GM19452 (cell line): ENCODE results near the gene LPCAT2.
"Not testable (repeated sequence)": the region's sequence is repeated elsewhere in the genome, so short reads cannot be mapped to it uniquely, and the experiment has no call there.

Experiments
- ATAC-seq: cut with Tn5 transposase; IDR thresholded peaks from one replicate; pipeline ENCODE4 v1.9.1; 2021; ENCODE audit not compliant: unreplicated experiment

LPCAT2 gene

DNA sequence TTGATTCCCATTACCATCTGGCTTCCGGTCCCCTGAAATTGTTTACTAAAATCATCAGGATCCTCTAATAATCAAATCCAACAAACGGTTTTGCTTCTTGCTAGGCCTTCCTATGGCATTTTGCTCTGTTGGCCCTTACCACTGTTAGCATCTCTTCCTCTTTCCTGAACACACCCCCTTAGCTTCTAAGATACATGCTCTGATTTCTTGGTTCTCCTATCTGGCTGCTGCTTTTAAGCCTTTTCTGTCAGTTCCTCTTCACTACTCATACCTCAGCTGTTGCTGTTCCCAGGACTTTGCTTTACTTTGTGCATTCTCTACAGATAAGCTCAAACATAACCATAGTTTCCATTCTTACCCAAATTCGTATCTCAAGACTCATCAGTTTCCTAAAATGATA lies 69.0 kb downstream of the LPCAT2 start:
- ATAC-seq, result no peak

DNA sequence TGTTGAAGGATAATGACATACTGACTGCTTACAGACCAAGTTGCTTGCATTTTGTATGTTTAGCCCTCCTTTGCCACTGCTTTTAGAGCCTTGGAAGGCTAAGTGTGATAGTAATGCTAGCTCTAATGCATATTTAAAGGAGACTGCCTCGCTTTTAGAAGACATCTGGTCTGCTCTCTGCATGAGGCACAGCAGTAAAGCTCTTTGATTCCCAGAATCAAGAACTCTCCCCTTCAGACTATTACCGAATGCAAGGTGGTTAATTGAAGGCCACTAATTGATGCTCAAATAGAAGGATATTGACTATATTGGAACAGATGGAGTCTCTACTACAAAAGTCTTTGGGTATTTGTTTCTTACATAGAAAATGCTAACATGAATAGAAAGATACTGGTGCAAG lies 76.8 kb downstream of the LPCAT2 start:
- no peak for ATAC-seq

DNA sequence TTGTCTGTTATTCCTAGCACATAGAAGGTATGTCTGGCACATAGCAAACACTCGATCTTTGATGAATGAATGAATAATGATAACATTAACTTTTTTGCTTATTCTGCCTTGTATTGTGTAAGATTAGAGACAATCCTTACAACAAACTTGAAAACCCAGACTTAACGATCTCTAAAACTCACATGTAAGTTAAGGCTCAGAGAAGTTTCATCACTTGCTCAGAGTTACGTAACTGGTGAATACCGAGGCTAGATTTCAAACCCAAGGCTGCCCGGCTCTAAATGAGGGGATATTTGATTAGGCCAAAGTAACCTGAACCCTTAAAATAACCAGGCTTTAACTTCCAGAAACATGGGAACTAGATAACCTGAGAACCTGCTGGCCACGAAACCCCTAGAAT lies 79.9 kb downstream of the LPCAT2 start:
- ATAC-seq, result no peak

- no peak for ATAC-seq
Observed at GRCh38 chr16:55592306-55592705, 83.4 kb downstream of the LPCAT2 start.

DNA sequence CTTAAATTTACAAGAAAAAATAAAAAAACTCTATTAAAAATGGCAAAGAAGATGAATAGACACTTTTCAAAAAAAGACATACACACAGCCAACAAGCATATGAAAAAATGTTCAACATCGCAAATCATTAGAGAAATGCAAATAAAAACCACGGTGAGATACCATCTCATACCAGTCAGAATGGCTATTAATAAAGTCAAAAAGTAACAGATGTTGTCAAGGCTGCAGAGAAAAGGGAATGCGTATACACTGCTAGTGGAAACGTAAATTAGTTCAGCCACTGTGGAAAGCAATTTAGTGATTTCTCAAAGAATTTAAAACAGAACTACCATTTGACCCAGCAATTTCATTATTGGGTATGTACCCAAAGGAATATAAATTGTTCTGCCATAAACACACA lies 89.1 kb downstream of the LPCAT2 start:
- no peak for ATAC-seq

GRCh38 chr16:55605754-55606336 lies 97.0 kb downstream of the LPCAT2 start:
- no peak for ATAC-seq

DNA sequence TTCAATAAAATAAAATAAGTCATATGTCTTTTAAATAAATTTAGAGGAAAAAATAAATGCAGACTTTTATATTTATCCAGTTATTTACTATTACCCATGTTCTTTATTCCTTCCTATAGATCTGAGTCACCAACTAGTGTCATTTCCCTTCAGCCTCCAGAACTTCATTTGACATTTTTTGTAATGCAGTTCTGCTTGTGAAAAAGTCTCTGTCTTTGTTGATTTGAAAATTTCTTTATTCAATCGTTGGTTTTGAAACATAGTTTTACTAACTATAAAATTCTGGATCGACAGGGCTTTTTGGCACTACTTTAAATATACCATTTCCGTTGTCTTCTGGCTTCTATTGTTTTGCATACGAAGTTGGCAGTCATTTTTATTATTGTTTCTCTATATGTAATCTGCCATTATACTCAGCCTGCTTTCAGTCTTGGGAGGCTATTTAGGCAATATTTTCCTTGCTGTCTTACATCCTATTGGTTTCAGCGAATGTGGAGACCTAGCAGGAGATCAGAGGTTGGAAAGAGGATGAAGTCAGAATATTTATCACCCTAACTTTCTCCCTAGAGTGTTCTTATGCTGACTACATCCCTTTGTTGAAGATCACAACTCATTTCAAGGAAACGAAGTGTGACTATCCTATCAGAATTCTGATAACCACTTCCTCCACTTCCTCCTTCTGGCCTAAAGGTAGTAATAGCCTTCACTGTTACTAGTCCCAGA lies 104.9 kb downstream of the LPCAT2 start:
- no peak for ATAC-seq

DNA sequence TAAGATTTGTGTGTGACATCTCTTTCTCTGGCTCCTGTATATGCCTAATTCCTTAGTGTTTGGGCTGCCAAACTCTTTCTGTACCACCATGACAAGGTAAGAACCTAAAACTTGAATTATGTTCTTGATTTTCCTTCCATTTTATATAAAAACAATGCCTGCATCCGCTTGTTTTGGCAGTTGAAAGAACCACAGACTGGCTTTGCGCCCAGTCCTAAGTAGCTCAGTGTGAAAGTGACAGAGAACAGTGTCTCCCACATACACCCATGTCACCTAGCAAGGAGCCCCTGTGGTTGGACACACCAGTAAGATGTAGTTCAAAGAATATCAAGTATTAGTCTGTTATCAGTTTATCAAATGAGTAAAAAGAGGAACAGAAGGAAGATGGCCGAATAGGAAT lies 106.2 kb downstream of the LPCAT2 start:
- ATAC-seq, result no peak

GRCh38 chr16:55615670-55616069 lies 106.8 kb downstream of the LPCAT2 start:
- ATAC-seq, result not testable (repeated sequence)

GRCh38 chr16:55621771-55622170 lies 112.9 kb downstream of the LPCAT2 start:
- ATAC-seq, result no peak

DNA sequence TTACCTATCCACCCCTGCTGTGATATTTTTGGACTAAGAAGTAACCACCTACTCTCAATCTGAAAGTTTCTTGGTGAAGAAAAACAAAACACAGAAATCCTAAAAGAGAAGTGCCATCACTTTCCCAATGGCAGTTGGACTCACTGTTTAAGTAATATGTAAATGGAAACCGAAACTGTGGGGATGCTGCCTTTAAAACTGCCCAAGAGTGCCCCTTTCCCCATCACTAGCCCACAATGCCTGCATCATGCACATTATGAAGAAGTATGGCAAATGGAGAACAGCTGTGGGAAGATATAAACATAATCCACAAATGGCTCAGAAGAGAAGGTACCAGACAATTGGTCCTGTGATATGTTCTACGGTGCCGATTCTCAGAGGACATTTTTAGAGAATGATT lies 113.4 kb downstream of the LPCAT2 start:
- ATAC-seq, result no peak

DNA sequence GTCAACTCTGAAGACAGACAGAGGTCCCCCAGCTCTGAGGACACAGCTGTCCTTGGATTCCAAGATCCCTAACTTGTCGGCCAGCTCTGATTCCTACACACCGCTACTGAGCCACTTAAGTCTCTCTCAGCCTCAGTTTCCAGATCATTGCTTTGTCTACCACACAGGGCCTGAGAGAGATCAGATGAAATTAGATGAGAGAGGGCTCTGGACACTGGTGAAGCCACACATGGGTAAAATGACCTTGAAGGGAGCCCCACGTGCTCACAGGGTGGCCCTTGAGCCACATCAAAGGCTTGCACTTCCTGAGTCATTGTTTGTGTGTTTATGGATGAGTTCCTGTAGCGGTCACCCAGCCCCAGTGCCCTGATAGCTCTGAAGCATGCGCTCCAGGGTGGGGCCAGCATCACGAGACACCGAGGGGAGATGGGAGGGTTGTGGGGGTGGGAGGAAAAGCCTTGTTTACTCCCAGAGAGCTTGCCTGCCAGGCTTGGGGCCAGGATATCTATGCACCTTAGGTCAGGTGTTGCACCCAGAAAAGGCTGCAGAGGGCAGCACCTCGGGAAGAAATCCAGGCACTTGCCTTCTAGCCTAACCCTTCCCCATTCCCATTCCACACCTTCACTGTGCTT lies 114.2 kb downstream of the LPCAT2 start:
- ATAC-seq, result no peak

GRCh38 chr16:55623640-55624039 lies 114.8 kb downstream of the LPCAT2 start:
- ATAC-seq, result no peak

DNA sequence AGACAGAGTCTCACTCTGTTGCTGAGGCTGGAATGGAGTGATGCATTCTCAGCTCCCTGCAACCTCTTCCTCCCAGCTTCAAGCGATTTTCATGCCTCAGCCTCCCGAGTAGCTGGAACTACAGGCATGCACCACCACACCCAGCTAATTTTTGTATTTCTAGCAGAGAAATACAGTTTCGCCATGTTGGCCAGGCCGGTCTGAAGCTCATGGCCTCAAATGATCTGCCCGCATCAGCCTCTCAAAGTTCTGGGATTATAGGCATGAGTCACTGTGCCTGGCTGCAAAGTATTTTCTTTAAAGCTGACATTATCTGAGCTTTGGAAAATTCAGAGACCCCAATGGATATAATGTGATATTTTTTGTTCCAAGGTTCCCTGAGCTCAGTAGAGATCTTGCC lies 115.8 kb downstream of the LPCAT2 start:
- no peak for ATAC-seq

- no peak for ATAC-seq
Observed at GRCh38 chr16:55625843-55626242, 117.0 kb downstream of the LPCAT2 start.

DNA sequence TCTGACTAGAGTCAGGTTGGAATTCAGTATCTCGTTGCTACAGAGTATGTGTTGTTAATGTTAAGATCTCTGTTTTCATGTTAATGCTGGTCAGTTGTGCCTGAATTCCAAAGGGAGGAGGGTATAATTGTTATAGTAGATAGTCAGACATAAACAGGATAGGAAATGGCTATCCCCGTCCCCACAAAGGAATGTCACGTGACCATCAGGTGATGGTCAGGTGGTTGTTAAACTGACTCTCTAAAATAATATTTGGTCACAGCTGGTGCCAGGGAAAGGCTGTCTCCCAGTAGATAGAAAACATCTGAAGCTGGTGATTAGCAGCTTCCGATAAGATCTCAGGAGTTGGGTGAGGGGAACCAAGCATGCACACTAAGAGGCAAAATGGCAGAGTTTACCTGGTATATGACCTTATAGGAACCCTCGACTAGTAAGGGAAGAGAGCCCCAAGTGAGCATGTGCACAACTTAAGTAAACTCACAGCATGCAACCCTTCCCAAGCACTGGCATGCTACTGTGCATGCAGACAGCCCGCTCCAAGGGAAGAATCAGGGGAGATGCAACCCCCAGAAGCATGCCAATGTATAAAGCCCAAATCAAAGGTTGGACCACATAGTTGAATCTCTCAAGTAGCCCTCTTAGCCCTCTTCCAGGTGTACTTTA lies 119.6 kb downstream of the LPCAT2 start:
- ATAC-seq, result no peak

DNA sequence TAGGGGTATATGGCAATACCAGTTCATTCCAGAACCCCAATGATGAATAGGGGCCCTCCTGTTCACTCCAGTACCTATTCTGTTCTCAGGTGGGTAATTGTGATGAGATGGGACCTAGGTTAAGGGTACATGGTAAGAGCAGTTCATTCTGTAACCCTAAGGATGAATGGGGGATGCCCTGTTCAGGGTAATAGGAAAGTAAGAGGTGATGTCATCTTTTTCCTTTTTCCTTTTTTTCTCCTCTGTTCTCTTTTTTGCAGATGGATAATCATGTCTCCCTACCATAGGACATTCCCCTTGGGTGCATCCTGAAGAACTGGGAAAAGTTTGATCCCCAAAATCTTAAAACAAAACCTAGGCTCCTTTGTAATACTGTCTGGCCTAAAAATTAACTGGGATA lies 121.9 kb downstream of the LPCAT2 start:
- no peak for ATAC-seq

- no peak for ATAC-seq
Observed at GRCh38 chr16:55632259-55632658, 123.4 kb downstream of the LPCAT2 start.

GRCh38 chr16:55634193-55634592 lies 125.3 kb downstream of the LPCAT2 start:
- ATAC-seq, result no peak
